BLaER1 (cell line): ENCODE results near the gene NUP85.

Experiments used
- H3K27ac ChIP-seq: shearing (Covaris generic); formaldehyde crosslinking; 2 replicates; pipeline ENCODE4 v1.8.1; 2022
- H3K27me3 ChIP-seq: shearing (Covaris generic); formaldehyde crosslinking; 2 replicates; pipeline ENCODE4 v1.8.1; 2022
- H3K36me3 ChIP-seq: shearing (Covaris generic); formaldehyde crosslinking; 2 replicates; pipeline ENCODE4 v1.8.1; 2022
- H3K4me1 ChIP-seq: shearing (Covaris generic); formaldehyde crosslinking; 2 replicates; pipeline ENCODE4 v1.8.1; 2022
- H3K4me2 ChIP-seq: shearing (Covaris generic); formaldehyde crosslinking; 2 replicates; pipeline ENCODE4 v1.8.1; 2022
- H3K4me3 ChIP-seq: shearing (Covaris generic); formaldehyde crosslinking; 2 replicates; pipeline ENCODE4 v1.8.1; 2022
- H3K9ac ChIP-seq: shearing (Covaris generic); formaldehyde crosslinking; 2 replicates; pipeline ENCODE4 v1.8.1; 2022
- H3K9me3 ChIP-seq: shearing (Covaris generic); formaldehyde crosslinking; 2 replicates; pipeline ENCODE4 v1.8.1; 2022
- H4K20me1 ChIP-seq: shearing (Covaris generic); formaldehyde crosslinking; 2 replicates; pipeline ENCODE4 v1.8.1; 2022
- Cebpa-rat ChIP-seq: shearing (Covaris generic); IDR thresholded peaks from 2 replicates; pipeline ENCODE4 v1.8.1; 2022

The NUP85 gene

GRCh38 chr17:75228305-75228704 lies 22.8 kb downstream of the NUP85 start:
- Histone ChIP-seq H3K9ac (peak overlapping the region; percentile 50; the same call in 1 of the 2 replicates), H3K9me3 (no peaks in the 10 kb centered on the region), H3K4me2 (peak overlapping the region; percentile 72), H3K36me3 (peaks cover 99% of the 10 kb centered on the region), H4K20me1 (peaks cover 27% of the 10 kb centered on the region), H3K4me1 (peaks cover 24% of the 10 kb centered on the region), H3K27me3 (no peaks in the 10 kb centered on the region), H3K4me3 (no peak overlapping the region), H3K27ac (peak overlapping the region; percentile 64)
- TF ChIP-seq Cebpa-rat = no peak

DNA sequence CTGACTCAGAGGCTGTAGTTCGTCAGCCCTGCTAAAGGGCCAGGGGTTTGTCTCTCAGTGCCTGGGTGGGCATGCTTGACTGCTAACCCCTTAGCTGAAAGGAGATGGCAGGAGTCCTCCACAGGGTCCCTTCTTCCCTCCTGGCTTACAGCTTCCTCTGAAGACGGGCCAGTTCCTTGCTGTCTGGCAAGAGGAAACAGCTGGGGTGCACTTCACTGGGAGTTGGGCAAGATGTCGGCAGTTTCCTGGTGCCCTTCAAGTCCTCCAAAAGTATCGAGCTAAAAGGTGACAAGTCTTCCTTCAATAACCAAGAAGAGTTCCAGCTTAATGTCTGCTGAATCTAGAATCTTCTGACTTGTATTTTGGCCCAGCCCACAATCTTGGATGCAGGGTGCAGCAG lies 23.4 kb downstream of the NUP85 start:
- Histone ChIP-seq H4K20me1 (peaks cover 27% of the 10 kb centered on the region), H3K9ac (peak overlapping the region; percentile 50; the same call in 1 of the 2 replicates), H3K4me3 (no peak overlapping the region), H3K4me1 (peaks cover 24% of the 10 kb centered on the region), H3K27me3 (no peaks in the 10 kb centered on the region), H3K4me2 (peak overlapping the region; percentile 72), H3K36me3 (peaks cover 99% of the 10 kb centered on the region), H3K9me3 (no peaks in the 10 kb centered on the region), H3K27ac (peak overlapping the region; percentile 64)
- TF ChIP-seq Cebpa-rat = no peak

- peaks cover 99% of the 10 kb centered on the region for H3K36me3 ChIP-seq
- no peak overlapping the region for H3K27ac ChIP-seq
- H3K4me1 ChIP-seq = peaks cover 24% of the 10 kb centered on the region
- H3K9me3 ChIP-seq = no peaks in the 10 kb centered on the region
- TF ChIP-seq Cebpa-rat = no peak
- no peak overlapping the region for H3K4me2 ChIP-seq
- peaks cover 36% of the 10 kb centered on the region for H4K20me1 ChIP-seq
- H3K27me3 ChIP-seq = no peaks in the 10 kb centered on the region
- H3K9ac ChIP-seq = no peak overlapping the region
- no peak overlapping the region for H3K4me3 ChIP-seq
Observed at GRCh38 chr17:75231071-75231470, 25.6 kb downstream of the NUP85 start.

DNA sequence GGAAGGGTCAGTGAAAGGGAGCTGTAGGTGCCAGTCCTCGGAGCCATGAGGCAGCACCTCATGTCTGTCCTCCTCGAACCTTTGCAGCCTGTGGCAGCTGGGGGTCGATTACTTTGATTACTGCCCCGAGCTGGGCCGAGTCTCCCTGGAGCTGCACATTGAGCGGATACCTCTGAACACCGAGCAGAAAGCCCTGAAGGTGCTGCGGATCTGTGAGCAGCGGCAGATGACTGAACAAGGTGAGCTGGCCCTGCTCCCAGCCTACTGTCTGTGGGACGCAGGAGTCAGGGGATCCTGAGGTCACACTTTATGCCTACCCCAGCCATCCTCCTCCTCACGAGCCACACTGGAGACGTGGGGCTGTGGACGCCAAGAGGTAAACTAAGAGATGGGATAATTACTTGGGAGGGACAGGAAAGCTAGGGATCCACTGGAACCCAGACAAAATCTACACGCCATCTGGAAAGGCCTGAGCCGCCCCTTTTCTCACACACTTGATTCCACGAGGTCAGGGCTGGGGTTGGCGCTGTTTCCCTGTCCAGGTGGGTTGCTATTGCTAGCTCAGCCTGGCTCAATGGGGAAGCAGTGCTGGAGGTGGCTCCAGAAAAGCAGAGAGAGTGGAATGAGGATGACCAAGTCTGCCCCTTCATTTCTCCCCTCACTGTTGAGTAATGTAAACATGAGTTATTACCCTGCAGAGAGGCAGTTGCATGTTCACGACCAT lies 26.4 kb downstream of the NUP85 start:
- TF ChIP-seq Cebpa-rat = no peak
- H3K4me3 ChIP-seq = no peak overlapping the region
- peaks cover 99% of the 10 kb centered on the region for H3K36me3 ChIP-seq
- peaks cover 24% of the 10 kb centered on the region for H3K4me1 ChIP-seq
- no peak overlapping the region for H3K4me2 ChIP-seq
- no peaks in the 10 kb centered on the region for H3K9me3 ChIP-seq
- H3K9ac ChIP-seq = no peak overlapping the region
- H3K27me3 ChIP-seq = no peaks in the 10 kb centered on the region
- H4K20me1 ChIP-seq = peaks cover 42% of the 10 kb centered on the region
- no peak overlapping the region for H3K27ac ChIP-seq

DNA sequence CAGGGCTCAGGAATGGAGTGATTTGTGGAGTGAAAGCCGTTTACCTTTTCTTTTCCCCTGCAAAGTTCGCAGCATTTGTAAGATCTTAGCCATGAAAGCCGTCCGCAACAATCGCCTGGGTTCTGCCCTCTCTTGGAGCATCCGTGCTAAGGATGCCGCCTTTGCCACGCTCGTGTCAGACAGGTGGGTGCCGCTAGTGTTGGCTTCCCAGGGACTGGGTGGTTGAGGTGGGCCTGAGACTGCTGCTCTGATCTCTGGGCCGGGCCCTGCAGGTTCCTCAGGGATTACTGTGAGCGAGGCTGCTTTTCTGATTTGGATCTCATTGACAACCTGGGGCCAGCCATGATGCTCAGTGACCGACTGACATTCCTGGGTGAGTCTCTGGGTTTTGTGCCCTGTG lies 27.3 kb downstream of the NUP85 start:
- TF ChIP-seq Cebpa-rat = no peak
- Histone ChIP-seq H3K4me3 (no peak overlapping the region), H3K4me2 (no peak overlapping the region), H3K9ac (no peak overlapping the region), H3K9me3 (no peaks in the 10 kb centered on the region), H3K4me1 (peaks cover 24% of the 10 kb centered on the region), H3K27me3 (no peaks in the 10 kb centered on the region), H3K36me3 (peaks cover 99% of the 10 kb centered on the region), H3K27ac (no peak overlapping the region), H4K20me1 (peaks cover 42% of the 10 kb centered on the region)

DNA sequence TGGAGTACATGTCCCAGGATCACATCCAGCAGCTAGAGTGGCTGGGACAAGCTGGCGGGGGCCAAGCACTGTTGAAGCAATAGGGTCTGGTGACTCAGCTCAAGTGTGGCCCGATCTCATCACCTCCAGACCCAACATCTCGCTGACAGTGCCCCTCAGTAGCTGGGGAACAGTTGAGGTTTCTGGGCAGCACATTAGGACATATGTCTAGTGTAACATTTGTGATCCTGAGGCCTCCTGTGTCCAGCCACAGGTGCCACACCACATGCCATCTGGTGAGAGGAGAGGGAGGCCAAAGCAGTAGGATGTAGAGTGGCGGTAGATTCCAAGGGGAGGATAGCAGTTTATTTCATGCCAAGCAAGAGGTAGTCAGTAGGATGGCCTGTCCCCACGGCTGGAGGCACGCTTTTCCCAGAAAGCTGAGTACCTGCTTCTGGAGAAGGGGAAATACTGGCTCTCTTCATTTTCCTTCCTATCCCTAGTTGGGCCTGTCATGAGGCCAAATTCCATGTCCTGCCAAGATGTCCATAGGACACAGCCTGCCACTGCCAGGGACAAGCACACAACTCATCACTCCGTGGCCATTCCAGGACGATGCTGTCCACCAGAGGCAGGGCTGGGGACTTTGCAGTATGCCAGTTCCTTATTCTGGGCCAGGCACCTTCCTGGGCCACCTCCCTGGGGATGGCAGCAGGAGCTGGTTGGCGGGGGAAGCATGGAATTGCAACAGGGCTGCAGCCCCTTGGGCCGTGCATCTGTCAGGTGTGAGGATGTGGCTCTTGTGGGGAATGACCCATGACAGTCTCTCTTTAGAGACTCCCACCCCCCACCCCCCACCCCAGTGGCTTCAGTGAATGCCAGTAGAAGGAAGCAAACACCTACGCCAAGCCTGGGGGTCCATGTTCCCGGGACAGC lies 31.9 kb downstream of the NUP85 start:
- H3K4me3 ChIP-seq = no peak overlapping the region
- peaks cover 100% of the 10 kb centered on the region for H3K36me3 ChIP-seq
- no peak overlapping the region for H3K4me2 ChIP-seq
- H4K20me1 ChIP-seq = peaks cover 41% of the 10 kb centered on the region
- no peak overlapping the region; the same call in 1 of the 2 replicates for H3K27ac ChIP-seq
- TF ChIP-seq Cebpa-rat = no peak
- no peaks in the 10 kb centered on the region for H3K9me3 ChIP-seq
- no peaks in the 10 kb centered on the region for H3K27me3 ChIP-seq
- peaks cover 23% of the 10 kb centered on the region; the same call in 1 of the 2 replicates for H3K4me1 ChIP-seq
- H3K9ac ChIP-seq = no peak overlapping the region

DNA sequence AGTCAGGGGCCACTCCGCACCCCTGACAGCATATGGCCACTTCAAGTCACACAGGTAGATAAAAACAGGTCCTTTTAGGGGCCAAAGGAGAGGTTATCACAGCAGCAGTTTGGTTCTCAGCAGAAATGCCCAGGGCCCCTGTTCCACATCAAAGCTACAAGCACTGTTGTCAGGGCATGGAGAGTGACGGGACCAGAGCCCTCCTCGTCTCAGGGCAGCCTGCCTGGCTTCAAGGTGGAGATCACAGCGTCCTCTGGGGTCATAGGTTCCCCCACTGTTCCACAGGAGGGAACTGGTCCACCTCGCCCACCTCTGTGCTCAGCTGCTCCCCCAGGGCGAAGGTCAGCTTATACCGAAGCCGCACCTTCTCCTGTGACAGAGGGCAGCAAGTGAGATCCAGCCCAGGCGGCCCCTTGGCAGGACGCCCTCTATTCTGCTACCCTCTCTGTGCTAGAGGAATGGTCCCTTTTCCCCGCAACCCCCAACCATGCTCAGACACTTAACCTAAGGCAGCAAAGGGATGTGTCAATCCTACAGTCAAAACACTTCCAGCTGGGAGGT lies 32.6 kb downstream of the NUP85 start:
- Histone ChIP-seq H3K9me3 (no peaks in the 10 kb centered on the region), H3K27ac (peak overlapping the region; percentile 41; the same call in 1 of the 2 replicates), H3K36me3 (peaks cover 100% of the 10 kb centered on the region), H3K4me3 (no peak overlapping the region), H3K9ac (no peak overlapping the region), H3K27me3 (no peaks in the 10 kb centered on the region), H3K4me1 (peaks cover 28% of the 10 kb centered on the region; the same call in 1 of the 2 replicates), H3K4me2 (no peak overlapping the region), H4K20me1 (peaks cover 41% of the 10 kb centered on the region)
- no peak for TF ChIP-seq Cebpa-rat

DNA sequence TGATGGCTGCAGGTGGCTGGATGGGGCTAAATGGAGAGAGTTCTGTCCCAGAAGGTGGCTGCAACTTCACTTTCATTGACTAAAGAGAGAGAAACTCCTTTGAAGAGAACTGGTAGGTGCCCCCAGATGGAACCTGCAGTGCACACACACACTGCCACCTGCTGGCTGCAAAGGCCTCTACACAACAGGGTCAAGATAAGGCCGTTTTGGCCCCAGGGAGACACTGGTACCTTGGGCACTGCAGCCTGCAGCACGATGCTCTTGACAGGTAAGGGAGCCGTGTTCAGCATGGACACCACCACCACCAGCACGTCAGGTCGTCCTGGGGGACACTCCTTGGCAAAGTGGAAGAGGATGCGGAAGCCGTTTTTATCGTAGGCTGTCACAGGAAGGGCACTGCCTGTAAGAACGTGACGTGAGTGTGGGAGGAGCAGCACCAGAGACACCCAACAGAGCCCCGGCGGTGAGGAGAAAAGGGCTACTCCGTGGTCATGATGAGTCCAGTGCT lies 33.3 kb downstream of the NUP85 start:
- H3K4me2 ChIP-seq = no peak overlapping the region
- no peak overlapping the region for H3K9ac ChIP-seq
- H3K4me1 ChIP-seq = peaks cover 35% of the 10 kb centered on the region
- H3K9me3 ChIP-seq = no peaks in the 10 kb centered on the region
- TF ChIP-seq Cebpa-rat = no peak
- no peaks in the 10 kb centered on the region for H3K27me3 ChIP-seq
- H3K36me3 ChIP-seq = peaks cover 100% of the 10 kb centered on the region
- peaks cover 47% of the 10 kb centered on the region for H4K20me1 ChIP-seq
- no peak overlapping the region for H3K27ac ChIP-seq
- H3K4me3 ChIP-seq = no peak overlapping the region

- Histone ChIP-seq H3K4me2 (no peak overlapping the region), H3K36me3 (peaks cover 99% of the 10 kb centered on the region), H3K27me3 (no peaks in the 10 kb centered on the region), H3K9ac (no peak overlapping the region), H4K20me1 (peaks cover 52% of the 10 kb centered on the region), H3K4me3 (no peak overlapping the region), H3K27ac (no peak overlapping the region), H3K4me1 (peaks cover 39% of the 10 kb centered on the region), H3K9me3 (no peaks in the 10 kb centered on the region)
- TF ChIP-seq Cebpa-rat = no peak
Observed at GRCh38 chr17:75239214-75239613, 33.7 kb downstream of the NUP85 start.
